Right lung (tissue), 5 donors: ENCODE data around the gene DHX32. TPM values are rescaled to one million over a fixed set of nuclear protein-coding genes. Genes with fewer than 3 reads are reported as not detected.
"Not testable (repeated sequence)": the region's sequence is repeated elsewhere in the genome, so short reads cannot be mapped to it uniquely, and the experiment has no call there.

Experiments used
- DNase-seq, 2 donors: peaks; one replicate each; pipeline ENCODE4 v3.0.0-alpha.2; 2013
- polyA plus RNA-seq, 5 donors: library from polyadenylated mRNA; unstranded; fragments of 120-200 nt; gene quantifications; one replicate each; pipeline versions ENCODE4 v1.2.1 to v1.2.3, GENCODE V29; 2013; ENCODE audit warnings: inconsistent platforms in 1 of 5, low replicate concordance in 1 of 5; ENCODE audit not compliant: insufficient read length in 5 of 5, insufficient read depth in 1 of 5

The DHX32 gene
- polyA plus RNA-seq, 5 donors: 25.1 to 33.1 (median 27.2) TPM

GRCh38 chr10:125896088-125896934 lies 15.2 kb upstream of the DHX32 start, which contains the start of gene FANK1:
FANK1 (plus strand) TSS chr10:125896564; CDS start chr10:125896643, 79 bp downstream.
- peak; percentile 80 to 86 for DNase-seq

- peak; percentile 66 to 67 for DNase-seq
Measured at GRCh38 chr10:125895130-125896087, 14.3 kb upstream of the DHX32 start.

GRCh38 chr10:125894176-125894575 lies 13.1 kb upstream of the DHX32 start:
- not testable (repeated sequence) for DNase-seq

- not testable (repeated sequence) for DNase-seq
Measured at GRCh38 chr10:125892402-125892801, 11.3 kb upstream of the DHX32 start.

GRCh38 chr10:125889441-125889840 lies 8.3 kb upstream of the DHX32 start:
- not testable (repeated sequence) for DNase-seq

GRCh38 chr10:125886914-125887512 lies 5.9 kb upstream of the DHX32 start:
- no peak for DNase-seq

GRCh38 chr10:125883211-125883610 lies 2.1 kb upstream of the DHX32 start:
- DNase-seq: no peak

GRCh38 chr10:125882596-125882995 lies 1.5 kb upstream of the DHX32 start:
- DNase-seq: no peak

- no peak for DNase-seq
Measured at GRCh38 chr10:125880719-125881118, 373 bp downstream of the DHX32 start.

GRCh38 chr10:125878957-125879835 lies 1.9 kb downstream of the DHX32 start:
- no peak for DNase-seq

GRCh38 chr10:125871338-125871737 lies 9.8 kb downstream of the DHX32 start:
- peak; percentile 56 to 71 for DNase-seq

GRCh38 chr10:125868372-125868975 lies 12.6 kb downstream of the DHX32 start:
- peak; percentile 19 to 27 for DNase-seq

- no peak for DNase-seq
Measured at GRCh38 chr10:125866421-125867029, 14.6 kb downstream of the DHX32 start.

GRCh38 chr10:125865120-125865519 lies 16.0 kb downstream of the DHX32 start:
- DNase-seq: no peak

GRCh38 chr10:125859128-125859817 lies 21.8 kb downstream of the DHX32 start:
- DNase-seq: no peak

- no peak for DNase-seq
Measured at GRCh38 chr10:125857185-125857760, 23.8 kb downstream of the DHX32 start.

GRCh38 chr10:125852487-125852886 lies 28.6 kb downstream of the DHX32 start:
- DNase-seq: no peak

- no peak for DNase-seq
Measured at GRCh38 chr10:125850766-125851731, 30.0 kb downstream of the DHX32 start.
